ENCODE measurements around the gene RABGAP1L. TPM values are rescaled to one million over a fixed set of nuclear protein-coding genes. Genes with fewer than 3 reads are reported as not detected.

The RABGAP1L gene
- total and polyA plus RNA-seq, 2 of the 4 experiments (the other 2 are of a cell fraction): 7.9 to 26.7 TPM

- BruUV-seq (replicated peaks): no TSS peak
- ChIA-PET CTCF (no interaction called here), POLR2A (ENCODE audit: unreplicated experiment) (no interaction called here)
- H3K9ac ChIP-seq (ENCODE audit: low read depth, low read length): no peak overlapping the region
- no peaks in the 10 kb centered on the region for H3K36me3 ChIP-seq (ENCODE audit: control insufficient read depth, insufficient read depth, low read length)
- no peaks in the 10 kb centered on the region for H3K79me1 ChIP-seq (ENCODE audit: low read depth in 1 of 2, low read length in 2 of 2)
- no peak overlapping the region for H3K4me2 ChIP-seq (ENCODE audit: low read depth, low read length)
- DNase-seq (no peak), ATAC-seq (ENCODE audit: low read depth) (no peak)
- H4K91ac ChIP-seq (ENCODE audit: insufficient read depth, low read depth, low read length): no peak overlapping the region
- dilution Hi-C loops (cut with HindIII; ENCODE audit: low sequenced_read_pairs, unreplicated experiment): no loop called here
- no peak overlapping the region for H2BK15ac ChIP-seq (ENCODE audit: low read depth, low read length)
- no peak overlapping the region for H3K27ac ChIP-seq (ENCODE audit: insufficient read depth, low read length)
- in situ Hi-C loops (cut with MboI; ENCODE audit: low sequenced_read_pairs): loop anchor here (25.0 kb wide), 1 partner anchor 1453 kb away; no protein-coding TSS in a partner anchor
- H4K20me1 ChIP-seq (ENCODE audit: insufficient read depth, low read length): no peaks in the 10 kb centered on the region
- H3K23ac ChIP-seq (ENCODE audit: low read depth, low read length): no peak overlapping the region
- WGBS, 2 experiments (ENCODE audit: extremely low coverage in 2 of 2, insufficient read length in 1 of 2): no CpG with 5 or more reads among the region's 2 CpGs
- no peak overlapping the region for H2BK120ac ChIP-seq (ENCODE audit: low read depth, low read length)
- no peak overlapping the region for H3K56ac ChIP-seq (ENCODE audit: extremely low read depth, insufficient read depth, low read length)
- no peak overlapping the region for H2BK5ac ChIP-seq (ENCODE audit: low read depth, low read length, poor library complexity, severe bottlenecking)
- H3K4me3 ChIP-seq (ENCODE audit: insufficient read depth, low read depth, low read length): no peak overlapping the region
- no peak overlapping the region for H3K18ac ChIP-seq (ENCODE audit: low read depth, low read length)
- H3K9me3 ChIP-seq (ENCODE audit: control insufficient read depth, insufficient read depth, low read length): no peaks in the 10 kb centered on the region
- H2AK5ac ChIP-seq (ENCODE audit: low read depth, low read length): no peak overlapping the region
- H3K14ac ChIP-seq (replicated peaks; ENCODE audit: low read depth, low read length): no peak overlapping the region
- no peak overlapping the region for H2BK20ac ChIP-seq (ENCODE audit: low read depth, low read length)
- no peak overlapping the region for H2AK9ac ChIP-seq (replicated peaks; ENCODE audit: low read depth, low read length, poor library complexity)
- intact Hi-C loops (cut with micrococcal nuclease): loop anchor here (5.0 to 10.0 kb wide), 5 partner anchors 118 to 1471 kb away; no protein-coding TSS in a partner anchor
- no peak overlapping the region for H2AFZ ChIP-seq (replicated peaks; ENCODE audit: low read length, poor library complexity)
- H3K9me1 ChIP-seq (ENCODE audit: insufficient read depth, low read length): no peaks in the 10 kb centered on the region
- H3K4me1 ChIP-seq (ENCODE audit: control insufficient read depth, insufficient read depth, low read length): no peaks in the 10 kb centered on the region
- TF ChIP-seq CHD1 (IDR thresholded peaks at IDR 0.05; ENCODE audit: low read depth, low read length) (no peak), BHLHE40 (IDR thresholded peaks at IDR 0.05; ENCODE audit: low read depth, low read length) (no peak), CTCF (conservative IDR thresholded peaks at IDR 0.05; ENCODE audit: low read depth, low read length) (no peak), CEBPB (IDR thresholded peaks at IDR 0.05; ENCODE audit: low read depth, low read length) (no peak), MXI1 (IDR thresholded peaks at IDR 0.05; ENCODE audit: borderline replicate concordance, low read depth, low read length) (no peak), SMC3 (IDR thresholded peaks at IDR 0.05; ENCODE audit: low read depth, low read length) (no peak), RCOR1 (IDR thresholded peaks at IDR 0.05; ENCODE audit: insufficient replicate concordance, low read length) (no peak), RAD21 (IDR thresholded peaks at IDR 0.05; ENCODE audit: low read length) (no peak), POLR2A (IDR thresholded peaks at IDR 0.05; ENCODE audit: low read depth, low read length) (no peak), USF2 (IDR thresholded peaks at IDR 0.05; ENCODE audit: low read depth, low read length) (no peak), MAFK (IDR thresholded peaks at IDR 0.05; ENCODE audit: low read depth, low read length) (no peak), RFX5 (IDR thresholded peaks at IDR 0.05; ENCODE audit: low read depth, low read length) (no peak), FOS (IDR thresholded peaks at IDR 0.05; ENCODE audit: low read depth, low read length) (no peak), MAZ (IDR thresholded peaks at IDR 0.05; ENCODE audit: borderline replicate concordance, low read depth, low read length) (no peak), NFE2L2 (IDR thresholded peaks at IDR 0.05; ENCODE audit: low read depth, low read length) (no peak)
- TF ChIP-seq, protein P1, sequence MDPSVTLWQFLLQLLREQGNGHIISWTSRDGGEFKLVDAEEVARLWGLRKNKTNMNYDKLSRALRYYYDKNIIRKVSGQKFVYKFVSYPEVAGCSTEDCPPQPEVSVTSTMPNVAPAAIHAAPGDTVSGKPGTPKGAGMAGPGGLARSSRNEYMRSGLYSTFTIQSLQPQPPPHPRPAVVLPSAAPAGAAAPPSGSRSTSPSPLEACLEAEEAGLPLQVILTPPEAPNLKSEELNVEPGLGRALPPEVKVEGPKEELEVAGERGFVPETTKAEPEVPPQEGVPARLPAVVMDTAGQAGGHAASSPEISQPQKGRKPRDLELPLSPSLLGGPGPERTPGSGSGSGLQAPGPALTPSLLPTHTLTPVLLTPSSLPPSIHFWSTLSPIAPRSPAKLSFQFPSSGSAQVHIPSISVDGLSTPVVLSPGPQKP (IDR thresholded peaks at IDR 0.05; ENCODE audit: borderline replicate concordance, low read depth, low read length): no peak
- no peak overlapping the region for H3K4ac ChIP-seq (ENCODE audit: low read depth, low read length)
- no peaks in the 10 kb centered on the region for H3K27me3 ChIP-seq (ENCODE audit: control insufficient read depth, insufficient read depth, low read length)
- H4K5ac ChIP-seq (ENCODE audit: low read depth, low read length): no peak overlapping the region
- no peak overlapping the region for H4K8ac ChIP-seq (ENCODE audit: low read depth in 2 of 2, low read length in 2 of 2)
These were observed 56.4 kb downstream of the RABGAP1L start for GRCh38 chr1:174215766-174216165.
